HEK293T (cell line): ENCODE results near the gene SSNA1.
A peak's percentile ranks its signal among the peaks of the same experiment; 100 is the strongest.

Experiments
- CTCF ChIA-PET: fragments of 350-600 bp; formaldehyde crosslinking; extraction: SDS; loops from one replicate; lab custom pipeline; 2021; ENCODE audit warnings: antibody characterized with exemption, inconsistent platforms; lab: Yijun Ruan, JAX
- POLR2A ChIA-PET: fragments of 350-600 bp; formaldehyde crosslinking; extraction: SDS; loops from one replicate; lab custom pipeline; 2020; ENCODE audit warnings: antibody characterized with exemption, inconsistent platforms; lab: Yijun Ruan, JAX
- DNase-seq: peaks from one replicate; pipeline ENCODE4 v3.0.0; 2012; ENCODE audit warnings: mixed read lengths; ENCODE audit errors: extremely low spot score
- ARNT ChIP-seq: fragments of 450-650 bp; IDR thresholded peaks from 2 replicates; pipeline ENCODE4 v1.6.1; 2017; ENCODE audit warnings: mild to moderate bottlenecking
- BHLHE40 ChIP-seq: fragments of 450-650 bp; IDR thresholded peaks from 2 replicates; pipeline ENCODE4 v1.6.1; 2016; ENCODE audit warnings: mild to moderate bottlenecking, moderate library complexity, borderline replicate concordance
- CTBP1 ChIP-seq: fragments of 450-650 bp; IDR thresholded peaks from 2 replicates; pipeline ENCODE4 v1.6.1; 2016; ENCODE audit warnings: borderline replicate concordance
- ELF4 ChIP-seq: fragments of 450-650 bp; IDR thresholded peaks from 2 replicates; pipeline ENCODE4 v1.6.1; 2017; ENCODE audit warnings: antibody characterized with exemption
- FOXA1 ChIP-seq: fragments of 450-650 bp; IDR thresholded peaks from 2 replicates; pipeline ENCODE4 v1.6.1; 2016; ENCODE audit warnings: mild to moderate bottlenecking
- FOXK2 ChIP-seq: fragments of 450-650 bp; IDR thresholded peaks from 2 replicates; pipeline ENCODE4 v1.6.1; 2016; ENCODE audit warnings: mild to moderate bottlenecking
- FOXM1 ChIP-seq: fragments of 450-650 bp; IDR thresholded peaks from 2 replicates; pipeline ENCODE4 v1.6.1; 2017; ENCODE audit warnings: mild to moderate bottlenecking, borderline replicate concordance
- HDGF ChIP-seq: fragments of 450-650 bp; IDR thresholded peaks from 2 replicates; pipeline ENCODE4 v1.6.1; 2017; ENCODE audit warnings: antibody characterized with exemption, borderline replicate concordance
- L3MBTL2 ChIP-seq: fragments of 450-650 bp; conservative IDR thresholded peaks from 2 replicates; pipeline ENCODE4 v1.6.1; 2016; ENCODE audit warnings: mild to moderate bottlenecking
- LEF1 ChIP-seq: fragments of 450-650 bp; IDR thresholded peaks from 2 replicates; pipeline ENCODE4 v1.6.1; 2017; ENCODE audit warnings: mild to moderate bottlenecking, borderline replicate concordance
- NFRKB ChIP-seq: fragments of 450-650 bp; IDR thresholded peaks from 2 replicates; pipeline ENCODE4 v1.6.1; 2016; ENCODE audit warnings: mild to moderate bottlenecking, moderate library complexity
- PKNOX1 ChIP-seq: fragments of 450-650 bp; IDR thresholded peaks from 2 replicates; pipeline ENCODE4 v1.6.1; 2016
- SP1 ChIP-seq: fragments of 450-650 bp; IDR thresholded peaks from 2 replicates; pipeline ENCODE4 v1.6.1; 2017
- SUZ12 ChIP-seq: fragments of 450-650 bp; IDR thresholded peaks from 2 replicates; pipeline ENCODE4 v1.6.1; 2016; ENCODE audit warnings: mild to moderate bottlenecking
- TARDBP ChIP-seq: fragments of 450-650 bp; IDR thresholded peaks from 2 replicates; pipeline ENCODE4 v1.6.1; 2016
- ZNF384 ChIP-seq: fragments of 450-650 bp; IDR thresholded peaks from 2 replicates; pipeline ENCODE4 v1.6.1; 2016

SSNA1 gene

GRCh38 chr9:137168904-137169856 is 19.3 kb upstream of the SSNA1 start:
- peak; percentile 65 for DNase-seq
- ChIA-PET POLR2A (interaction anchor here (0.9 to 3.2 kb wide), 7 partner anchors 12 to 82 kb away, joined by 3 to 8 read pairs (median 4); partner anchors contain the start of genes ANAPC2, MAN1B1, SSNA1 and TUBB4B), CTCF (no interaction called here)
- TF ChIP-seq ZNF384, result no peak
- TF ChIP-seq CTBP1, result peak; percentile 58; the same call in 1 of the 2 replicates

DNA sequence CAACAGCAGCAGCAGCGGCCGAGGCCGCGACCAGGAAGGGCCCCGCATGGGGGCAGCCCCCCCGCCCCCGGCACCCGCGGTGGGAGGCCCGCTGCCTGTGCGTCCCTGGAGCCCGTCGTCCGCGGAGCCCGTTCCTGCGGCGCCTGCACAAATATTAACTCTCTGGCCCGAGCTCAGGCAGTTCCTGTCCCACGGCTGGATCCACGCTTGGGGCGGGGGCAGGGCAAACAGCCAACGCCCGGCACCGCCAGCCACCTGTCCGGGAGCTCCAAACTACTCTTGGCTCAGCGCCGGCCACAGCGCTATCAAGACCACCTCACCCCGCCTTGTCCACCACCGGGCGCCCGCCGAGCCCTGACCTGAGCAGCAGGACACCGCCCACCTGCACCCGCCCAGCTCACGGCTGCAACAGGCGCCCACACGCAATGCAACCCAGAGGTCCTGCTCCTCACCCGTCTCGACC is 18.5 kb upstream of the SSNA1 start, which contains the start of gene LRRC26:
TSS of gene LRRC26 (minus strand) at position 156 of the 463 bp plus-strand sequence. CDS start at position 48, 108 bp downstream.
- TF ChIP-seq SUZ12 (no peak), ELF4 (no peak), CTBP1 (no peak), SP1 (no peak), TARDBP (no peak), HDGF (no peak), NFRKB (no peak), BHLHE40 (no peak), FOXK2 (no peak)
- no peak for DNase-seq
- POLR2A ChIA-PET, result interaction anchor here (0.9 to 3.2 kb wide), 5 partner anchors 19 to 83 kb away, joined by 3 to 8 read pairs (median 4); partner anchors contain the start of genes ANAPC2, MAN1B1, SSNA1 and TUBB4B
- CTCF ChIA-PET, result no interaction called here

DNA sequence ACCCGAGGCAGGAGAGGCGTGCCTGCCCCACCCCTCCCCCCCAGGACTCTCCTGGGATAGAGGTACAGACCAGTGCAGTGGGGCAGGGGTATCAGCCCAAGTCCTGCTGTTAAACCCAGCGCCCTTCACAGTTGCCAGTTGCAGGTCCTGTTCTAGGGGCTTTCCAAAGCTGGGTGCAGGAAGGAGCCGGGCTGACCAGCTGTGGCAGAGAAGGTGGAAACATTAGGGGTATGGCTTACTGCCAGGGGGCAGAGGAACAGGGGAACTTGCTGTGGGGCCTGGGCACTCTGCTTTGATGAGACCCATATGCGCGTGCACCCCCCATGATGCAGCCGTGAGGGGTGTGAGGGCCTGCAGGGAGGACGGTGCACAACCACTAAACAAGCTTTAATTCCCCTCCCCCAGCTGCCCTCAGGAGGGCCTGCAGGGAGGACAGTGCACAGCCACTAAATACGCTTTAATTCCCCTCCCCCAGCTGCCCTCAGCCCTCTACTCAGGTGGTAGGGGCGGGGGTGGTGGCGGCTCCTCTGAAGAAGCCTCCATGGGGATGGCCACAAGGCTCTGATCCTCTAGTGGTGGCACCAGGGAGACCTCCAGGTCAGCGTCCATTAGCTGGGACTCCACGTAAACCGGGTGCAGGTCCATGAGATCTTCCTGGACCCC is 17.9 kb upstream of the SSNA1 start:
- ChIA-PET POLR2A (interaction anchor here (0.9 to 3.2 kb wide), 7 partner anchors 17 to 70 kb away, joined by 3 to 8 read pairs (median 4); partner anchors contain the start of genes ANAPC2, SSNA1 and TUBB4B), CTCF (no interaction called here)
- no peak for DNase-seq
- TF ChIP-seq SP1, result no peak
- TF ChIP-seq BHLHE40, result no peak
- no peak for TF ChIP-seq LEF1

- ChIA-PET POLR2A (interaction anchor here (1.0 to 3.2 kb wide), 6 partner anchors 17 to 70 kb away, joined by 3 to 8 read pairs (median 4); partner anchors contain the start of genes ANAPC2 and TUBB4B), CTCF (no interaction called here)
- TF ChIP-seq CTBP1 (no peak), FOXK2 (no peak), NFRKB (no peak), FOXA1 (no peak), SP1 (no peak), HDGF (no peak), ELF4 (no peak), TARDBP (no peak), LEF1 (no peak), ARNT (no peak), FOXM1 (no peak), L3MBTL2 (no peak)
- no peak for DNase-seq
Measured at GRCh38 chr9:137171149-137171900, 17.2 kb upstream of the SSNA1 start.

- no peak for DNase-seq
- TF ChIP-seq SP1 (no peak), FOXM1 (no peak), CTBP1 (no peak), ELF4 (no peak)
- ChIA-PET POLR2A (interaction anchor here (1.7 to 1.9 kb wide), 2 partner anchors 43 to 68 kb away, joined by 4 to 6 read pairs; partner anchors contain the start of gene TUBB4B), CTCF (interaction anchor here (1.0 kb wide), 1 partner anchor 63 kb away, joined by 3 read pairs; no protein-coding TSS in a partner anchor)
Measured at GRCh38 chr9:137172901-137173795, 15.3 kb upstream of the SSNA1 start.

GRCh38 chr9:137173796-137174664 is 14.4 kb upstream of the SSNA1 start:
- TF ChIP-seq LEF1 (no peak), L3MBTL2 (no peak), ZNF384 (no peak), FOXA1 (no peak), PKNOX1 (no peak), BHLHE40 (no peak), HDGF (no peak), ARNT (no peak), FOXK2 (no peak), SUZ12 (no peak), NFRKB (no peak), SP1 (no peak), FOXM1 (no peak), ELF4 (no peak), CTBP1 (no peak)
- ChIA-PET POLR2A (interaction anchor here (0.9 kb wide), 1 partner anchor 13 kb away, joined by 3 read pairs; no protein-coding TSS in a partner anchor), CTCF (interaction anchor here (1.0 kb wide), 1 partner anchor 63 kb away, joined by 3 read pairs; no protein-coding TSS in a partner anchor)
- DNase-seq, result no peak
